ENCODE data around the gene MLXIPL. TPM values are rescaled to one million over a fixed set of nuclear protein-coding genes. Genes with fewer than 3 reads are reported as not detected.

MLXIPL gene
- total RNA-seq, 4 donors from 2014 or later: 38.6 to 385 (median 85.1) TPM

- TF ChIP-seq CTCF (IDR thresholded peaks at IDR 0.05; ENCODE audit: low read depth): no peak
These were observed 10.2 kb downstream of the MLXIPL start for GRCh38 chr7:73613954-73614735.

GRCh38 chr7:73612598-73613269, 11.6 kb downstream of the MLXIPL start:
- no peak for TF ChIP-seq CTCF (IDR thresholded peaks at IDR 0.05; ENCODE audit: low read depth)

- TF ChIP-seq CTCF (IDR thresholded peaks at IDR 0.05; ENCODE audit: low read depth): no peak
These were observed 13.2 kb downstream of the MLXIPL start for GRCh38 chr7:73611017-73611555.

- TF ChIP-seq CTCF (IDR thresholded peaks at IDR 0.05; ENCODE audit: low read depth): no peak
These were observed 14.2 kb downstream of the MLXIPL start for GRCh38 chr7:73610105-73610504.

GRCh38 chr7:73606801-73607691, 17.3 kb downstream of the MLXIPL start:
- TF ChIP-seq CTCF (IDR thresholded peaks at IDR 0.05; ENCODE audit: low read depth): no peak

- TF ChIP-seq CTCF (IDR thresholded peaks at IDR 0.05; ENCODE audit: low read depth): no peak
These were observed 18.6 kb downstream of the MLXIPL start for GRCh38 chr7:73605601-73606220.

Data from subcutaneous adipose tissue (tissue), 4 donors.